Neural cell (in vitro differentiated cells): Measurements from ENCODE around the gene TRAPPC2L. TPM values are rescaled to one million over a fixed set of nuclear protein-coding genes. Genes with fewer than 3 reads are reported as not detected.

Experiments used
- H2AFZ ChIP-seq: fragments of 200-600, 300-800 bp; sonication (generic), shearing (Covaris generic); 2 replicates; pipeline ENCODE4 v1.6.0; 2014; ENCODE audit warnings: low read depth, mild to moderate bottlenecking, antibody characterized with exemption, low read length, moderate library complexity
- H3F3A ChIP-seq: fragments of 200-600 bp; shearing (Covaris generic); 2 replicates; pipeline ENCODE4 v1.6.1; 2016; ENCODE audit warnings: mild to moderate bottlenecking, moderate library complexity, mixed read lengths, antibody characterized with exemption, low read length; ENCODE audit not compliant: insufficient read depth, poor library complexity, severe bottlenecking
- H3K27ac ChIP-seq: fragments of 200-600, 300-800 bp; sonication (generic), shearing (Covaris generic); 2 replicates; pipeline ENCODE4 v1.5.1; 2014; ENCODE audit warnings: mild to moderate bottlenecking, low read length, moderate library complexity
- H3K27me3 ChIP-seq: fragments of 300-800, 200-600 bp; sonication (generic), shearing (Covaris generic); 2 replicates; pipeline ENCODE4 v1.6.0; 2014; ENCODE audit warnings: mild to moderate bottlenecking, low read depth, low read length, moderate library complexity; ENCODE audit not compliant: insufficient read depth
- H3K36me3 ChIP-seq: fragments of 300-800, 200-600 bp; sonication (generic), shearing (Covaris generic); 2 replicates; pipeline ENCODE4 v1.5.1; 2014; ENCODE audit warnings: mild to moderate bottlenecking, antibody characterized with exemption, low read length, moderate library complexity; ENCODE audit not compliant: insufficient read depth
- H3K4me2 ChIP-seq: fragments of 300-800, 200-600 bp; sonication (generic), shearing (Covaris generic); 2 replicates; pipeline ENCODE4 v1.6.0; 2014; ENCODE audit warnings: mild to moderate bottlenecking, low read length
- H3K4me3 ChIP-seq: fragments of 300-800, 200-600 bp; sonication (generic), shearing (Covaris generic); 2 replicates; pipeline ENCODE4 v1.5.1; 2014; ENCODE audit warnings: mild to moderate bottlenecking, low read length, moderate library complexity
- H3K79me2 ChIP-seq: fragments of 200-600 bp; shearing (Covaris generic); replicated peaks from 2 replicates; pipeline ENCODE4 v1.6.0; 2014; ENCODE audit warnings: mild to moderate bottlenecking, low read length, moderate library complexity; ENCODE audit not compliant: insufficient read depth
- H3K9ac ChIP-seq: fragments of 300-800, 200-600 bp; sonication (generic), shearing (Covaris generic); 2 replicates; pipeline ENCODE4 v1.6.1; 2016; ENCODE audit warnings: mild to moderate bottlenecking, low read length, mixed read lengths
- H3K9me2 ChIP-seq: fragments of 200-600 bp; shearing (Covaris generic); 2 replicates; pipeline ENCODE4 v1.6.1; 2016; ENCODE audit warnings: mild to moderate bottlenecking, low read length, mixed read lengths; ENCODE audit not compliant: insufficient read depth
- H3K9me3 ChIP-seq: fragments of 200-600, 300-800 bp; sonication (generic), shearing (Covaris generic); 2 replicates; pipeline ENCODE4 v1.6.1; 2016; ENCODE audit warnings: mild to moderate bottlenecking, mixed run types, low read length, moderate library complexity, mixed read lengths
- H4K20me1 ChIP-seq: fragments of 200-600 bp; shearing (Covaris generic); 2 replicates; pipeline ENCODE4 v1.6.1; 2016; ENCODE audit warnings: mild to moderate bottlenecking, mixed run types; ENCODE audit not compliant: insufficient read depth
- CTCF ChIP-seq: fragments of 450-650 bp; IDR thresholded peaks from 2 replicates; pipeline ENCODE4 v1.5.1; 2014; ENCODE audit warnings: antibody characterized with exemption, mild to moderate bottlenecking, moderate library complexity; ENCODE audit not compliant: poor library complexity, severe bottlenecking
- EP300 ChIP-seq: fragments of 450-650 bp; conservative IDR thresholded peaks from 2 replicates; pipeline ENCODE4 v1.6.1; 2014; ENCODE audit warnings: antibody characterized with exemption, mild to moderate bottlenecking, moderate library complexity; ENCODE audit not compliant: poor library complexity, severe bottlenecking
- EZH2 ChIP-seq: fragments of 200-600, 300-800 bp; shearing (Covaris generic), sonication (generic); IDR thresholded peaks from 2 replicates; pipeline ENCODE4 v1.6.1; 2014; ENCODE audit warnings: antibody characterized with exemption, low read length, borderline replicate concordance, mild to moderate bottlenecking; ENCODE audit not compliant: insufficient read depth, poor library complexity, severe bottlenecking
- MXI1 ChIP-seq: fragments of 450-650 bp; conservative IDR thresholded peaks from 2 replicates; pipeline ENCODE4 v1.6.1; 2014; ENCODE audit warnings: antibody characterized with exemption, mild to moderate bottlenecking; ENCODE audit not compliant: poor library complexity, severe bottlenecking
- POLR2AphosphoS5 ChIP-seq: IDR thresholded peaks from 2 replicates; pipeline ENCODE4 v1.6.1; 2012
- RAD21 ChIP-seq: fragments of 450-650 bp; conservative IDR thresholded peaks from 2 replicates; pipeline ENCODE4 v1.6.1; 2014; ENCODE audit warnings: antibody characterized with exemption, mild to moderate bottlenecking, moderate library complexity
- REST ChIP-seq: IDR thresholded peaks from 2 replicates; pipeline ENCODE4 v1.6.1; 2012; ENCODE audit warnings: borderline replicate concordance
- SMC3 ChIP-seq: fragments of 450-650 bp; conservative IDR thresholded peaks from 2 replicates; pipeline ENCODE4 v1.6.1; 2014; ENCODE audit warnings: antibody characterized with exemption, mild to moderate bottlenecking, moderate library complexity; ENCODE audit not compliant: poor library complexity
- TAF1 ChIP-seq: IDR thresholded peaks from 2 replicates; pipeline ENCODE4 v1.6.1; 2012; ENCODE audit warnings: low read depth
- polyA plus RNA-seq: library from polyadenylated mRNA; depleted of rRNA; stranded (reverse); fragments of >200 nt; gene quantifications from 2 replicates; pipeline ENCODE4 v1.2.3, GENCODE V29; 2014

Gene TRAPPC2L
- polyA plus RNA-seq, 1 donor from 2014 or later = 70.2 TPM

GRCh38 chr16:88885693-88886280 is 28.9 kb downstream of the TRAPPC2L start:
- H3K4me2 ChIP-seq = no peak overlapping the region
- TF ChIP-seq REST (no peak), POLR2AphosphoS5 (no peak), EP300 (no peak), RAD21 (no peak)
- H3K79me2 ChIP-seq = no peaks in the 10 kb centered on the region
- H3K36me3 ChIP-seq = no peaks in the 10 kb centered on the region
- H2AFZ ChIP-seq = no peak overlapping the region
- no peaks in the 10 kb centered on the region for H3K27me3 ChIP-seq
- H3F3A ChIP-seq = no peaks in the 10 kb centered on the region
- H3K4me3 ChIP-seq = no peak overlapping the region
- no peak overlapping the region for H3K9ac ChIP-seq
- no peaks in the 10 kb centered on the region for H3K9me2 ChIP-seq
- no peaks in the 10 kb centered on the region for H3K9me3 ChIP-seq
- H4K20me1 ChIP-seq = no peaks in the 10 kb centered on the region
- H3K27ac ChIP-seq = no peak overlapping the region

- no peaks in the 10 kb centered on the region for H3K9me2 ChIP-seq
- no peaks in the 10 kb centered on the region for H3K9me3 ChIP-seq
- H3K27me3 ChIP-seq = no peaks in the 10 kb centered on the region
- no peak overlapping the region for H3K27ac ChIP-seq
- no peaks in the 10 kb centered on the region for H3K79me2 ChIP-seq
- no peaks in the 10 kb centered on the region for H3K36me3 ChIP-seq
- no peak overlapping the region for H2AFZ ChIP-seq
- H3K4me2 ChIP-seq = no peak overlapping the region
- no peak overlapping the region for H3K4me3 ChIP-seq
- H4K20me1 ChIP-seq = no peaks in the 10 kb centered on the region
- TF ChIP-seq POLR2AphosphoS5 = no peak
- no peak for TF ChIP-seq MXI1
- no peak for TF ChIP-seq REST
- no peak for TF ChIP-seq EZH2
- no peak for TF ChIP-seq EP300
- no peak for TF ChIP-seq SMC3
- no peak for TF ChIP-seq TAF1
- TF ChIP-seq RAD21 = no peak
- TF ChIP-seq CTCF = no peak
- H3K9ac ChIP-seq = no peak overlapping the region
- H3F3A ChIP-seq = no peaks in the 10 kb centered on the region
Measured at GRCh38 chr16:88886420-88886844, 29.5 kb downstream of the TRAPPC2L start.
